Activated T-cell treated with anti-CD3 and anti-CD28 coated beads, Interleukin-2, amount 50 U/mL, for 4 hours (primary cell): ENCODE measurements around the gene CAMK2G. TPM values are rescaled to one million over a fixed set of nuclear protein-coding genes. Genes with fewer than 3 reads are reported as not detected.
A peak's percentile ranks its signal among the peaks of the same experiment; 100 is the strongest.
"Not testable (repeated sequence)": the region's sequence is repeated elsewhere in the genome, so short reads cannot be mapped to it uniquely, and the experiment has no call there.

Source experiments
- ATAC-seq, 2 donors: fragments of 200-7000 bp; cut with Tn5 transposase; one replicate each; pipeline ENCODE4 v1.10.0; 2021
- DNase-seq: peaks from one replicate; pipeline ENCODE4 v3.0.0-alpha.2; 2020
- H3K27me3 Mint-ChIP-seq: one replicate; pipeline ENCODE4 v1.8.0; 2021; ENCODE audit warnings: low read depth, mixed read lengths
- H3K36me3 Mint-ChIP-seq: one replicate; pipeline ENCODE4 v1.8.0; 2022; ENCODE audit warnings: mixed read lengths; ENCODE audit not compliant: insufficient read depth
- H3K4me1 Mint-ChIP-seq: one replicate; pipeline ENCODE4 v1.8.0; 2021; ENCODE audit warnings: low read depth, mixed read lengths
- H3K4me3 Mint-ChIP-seq: one replicate; pipeline ENCODE4 v1.8.0; 2021; ENCODE audit warnings: mild to moderate bottlenecking, moderate library complexity, mixed read lengths
- H3K9me3 Mint-ChIP-seq: one replicate; pipeline ENCODE4 v1.8.0; 2021; ENCODE audit warnings: mixed read lengths
- total RNA-seq, 3 donors: library from RNA; stranded (reverse); gene quantifications; one replicate each; pipeline ENCODE4 v1.2.1, GENCODE V29; 2021

Gene CAMK2G
- 10 to 100 TPM; 14.5 to 20.7 (median 16.6) TPM for total RNA-seq

DNA sequence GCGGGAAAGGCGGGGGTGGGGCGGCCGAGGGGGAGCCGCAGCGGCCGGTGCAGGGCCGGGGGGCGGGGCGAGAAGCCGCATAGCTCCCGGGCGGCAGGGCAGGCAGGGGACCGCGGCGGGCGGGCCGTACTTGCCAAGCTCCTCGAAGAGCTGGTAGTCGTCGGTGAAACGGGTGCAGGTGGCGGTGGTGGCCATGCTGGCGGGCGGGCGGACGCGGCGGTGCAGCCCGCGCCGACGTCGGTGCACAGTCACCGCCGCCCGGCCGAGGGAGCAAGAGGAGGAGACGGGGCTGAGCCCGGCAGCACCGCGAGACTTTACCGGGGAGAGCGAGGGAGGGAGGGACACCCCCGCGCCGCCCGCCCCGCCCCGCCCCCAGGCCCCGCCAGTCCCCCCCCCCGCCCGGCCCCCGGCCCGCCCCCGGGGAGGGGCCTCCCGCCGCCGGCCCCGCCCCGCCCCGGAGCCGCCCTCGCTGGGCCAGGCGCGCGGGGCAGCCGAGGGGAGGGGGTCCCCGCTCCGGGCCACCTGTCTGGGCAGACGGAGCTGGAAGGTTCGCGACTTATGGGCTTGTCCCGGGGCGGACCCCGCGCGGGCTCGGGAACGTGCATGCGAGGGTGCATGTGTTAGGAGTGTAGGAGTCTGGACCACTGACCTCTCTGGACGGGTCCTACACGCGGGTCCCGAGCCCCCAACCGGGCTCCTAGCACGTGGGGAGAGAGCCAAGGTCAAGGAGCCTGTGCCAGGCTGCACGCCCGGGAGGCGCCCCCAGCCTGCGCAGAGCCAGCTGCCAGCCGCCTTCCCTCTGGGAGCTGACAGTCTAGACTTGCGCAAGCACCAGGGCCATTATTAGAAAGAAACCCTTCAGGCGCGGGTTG lies at the start of gene CAMK2G:
Gene CAMK2G (minus strand): TSS at position 289 of the 872 bp plus-strand sequence. CDS start 94 bp downstream, at position 195.
- Mint-ChIP-seq H3K4me1 (peaks cover 67% of the 10 kb centered on the region), H3K9me3 (no peaks in the 10 kb centered on the region), H3K36me3 (peaks cover 8% of the 10 kb centered on the region), H3K4me3 (peak within 1 kb of the TSS; percentile 82), H3K27me3 (no peaks in the 10 kb centered on the region)
- peak; percentile 78 for DNase-seq
- peak; percentile 81 to 82 for ATAC-seq

DNA sequence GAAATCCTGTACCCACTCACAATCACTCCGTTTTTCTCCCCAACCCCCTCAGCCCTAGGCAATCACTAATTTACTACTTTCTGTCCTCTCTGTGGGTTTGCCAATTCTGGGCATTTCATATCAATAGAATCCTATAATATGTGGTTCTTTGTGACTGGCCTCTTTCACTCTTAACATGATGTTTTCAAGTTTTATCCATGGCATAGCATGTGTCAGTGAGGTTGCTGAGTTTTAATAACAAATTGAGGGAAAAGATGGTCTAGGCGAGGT lies 48.4 kb upstream of the CAMK2G start:
- Mint-ChIP-seq H3K9me3 (peaks cover 4% of the 10 kb centered on the region), H3K4me3 (peak overlapping the region; percentile 2), H3K27me3 (peaks cover 23% of the 10 kb centered on the region), H3K4me1 (peaks cover 31% of the 10 kb centered on the region), H3K36me3 (no peaks in the 10 kb centered on the region)
- ATAC-seq (peak in 1 of 2 donors; percentile 19), DNase-seq (no peak)

DNA sequence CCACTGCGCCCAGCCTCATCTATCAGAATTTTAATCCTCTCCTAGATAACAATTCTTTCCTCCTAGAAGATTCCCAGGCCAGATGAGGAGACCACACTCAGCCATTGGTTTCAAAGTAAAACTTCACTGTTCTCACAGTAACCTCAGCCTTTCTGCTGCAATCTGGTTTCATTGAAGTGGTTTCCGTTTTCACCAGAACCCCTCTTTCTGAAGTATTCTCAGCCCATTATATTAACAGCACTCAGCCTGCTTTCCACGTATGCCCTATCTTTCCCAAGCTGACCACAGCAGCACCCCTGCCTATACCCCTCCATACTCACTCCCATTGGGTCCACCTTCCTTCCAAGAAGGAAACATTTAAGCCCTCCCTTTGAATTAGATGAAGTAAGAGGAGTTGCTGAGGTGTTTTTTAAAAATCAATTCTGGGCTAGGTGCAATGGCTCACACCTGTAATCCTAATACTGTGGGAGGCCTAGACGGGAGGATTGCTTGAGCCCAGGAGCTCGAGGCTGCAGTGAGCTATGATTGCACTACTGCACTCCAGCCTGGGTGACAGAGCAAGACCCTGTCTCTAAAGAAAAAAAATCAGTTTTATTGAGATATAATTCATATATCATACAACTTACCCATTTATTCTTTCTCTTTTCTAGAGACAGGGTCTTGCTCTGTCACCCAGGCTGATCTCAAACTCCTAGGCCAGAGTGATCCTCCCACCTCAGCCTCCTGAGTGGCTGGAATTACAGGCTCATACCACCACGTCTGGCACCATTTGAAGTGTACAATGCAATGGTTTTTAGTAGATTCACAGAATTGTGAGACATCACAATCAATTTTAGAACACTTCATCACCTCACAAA lies 47.9 kb upstream of the CAMK2G start:
- Mint-ChIP-seq H3K4me3 (peak overlapping the region; percentile 26), H3K4me1 (peaks cover 31% of the 10 kb centered on the region), H3K27me3 (peaks cover 18% of the 10 kb centered on the region), H3K9me3 (peaks cover 4% of the 10 kb centered on the region), H3K36me3 (no peaks in the 10 kb centered on the region)
- DNase-seq (no peak), ATAC-seq (peak; percentile 72 to 80)

DNA sequence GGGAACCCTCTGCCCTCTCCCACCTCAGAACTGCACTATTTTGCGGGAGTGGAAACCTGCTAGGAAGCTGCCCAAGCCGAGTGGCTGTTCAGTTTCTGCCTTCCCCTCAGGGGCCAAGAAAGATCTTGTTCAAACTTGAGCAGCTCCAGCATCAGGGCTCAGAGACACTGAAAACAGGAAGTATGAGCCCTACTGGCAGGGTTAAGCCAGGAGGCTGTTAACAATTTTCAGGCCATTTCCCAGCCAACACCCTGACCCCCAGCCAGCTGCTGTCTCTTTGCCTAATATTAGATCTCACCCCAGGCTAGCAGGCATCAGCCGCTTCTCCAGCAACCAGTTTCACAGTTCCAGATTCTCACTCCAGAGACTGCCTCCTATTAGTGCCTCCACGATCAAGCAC lies 45.7 kb upstream of the CAMK2G start:
- DNase-seq, result no peak
- H3K4me3 Mint-ChIP-seq, result no peak overlapping the region
- peaks cover 17% of the 10 kb centered on the region for H3K27me3 Mint-ChIP-seq
- H3K36me3 Mint-ChIP-seq, result no peaks in the 10 kb centered on the region
- no peak for ATAC-seq
- H3K9me3 Mint-ChIP-seq, result peaks cover 4% of the 10 kb centered on the region
- peaks cover 30% of the 10 kb centered on the region for H3K4me1 Mint-ChIP-seq

DNA sequence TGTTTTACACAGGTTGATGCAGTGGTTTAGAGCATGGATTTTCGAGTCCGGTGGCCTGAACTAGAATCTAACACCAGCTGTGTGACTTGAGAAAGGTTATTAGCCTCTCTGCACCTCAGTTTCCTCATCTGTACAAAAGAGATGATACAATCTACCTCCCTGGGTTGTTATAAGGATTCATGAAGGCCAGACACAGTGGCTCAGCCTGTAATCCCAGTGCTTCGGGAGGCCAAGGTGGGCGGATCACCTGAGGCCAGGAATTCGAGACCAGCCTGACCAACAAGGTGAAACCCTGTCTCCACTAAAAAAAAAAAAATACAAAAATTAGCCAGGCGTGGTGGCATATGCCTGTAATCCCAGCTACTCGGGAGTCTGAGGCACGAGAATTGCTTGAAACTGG lies 45.1 kb upstream of the CAMK2G start:
- peaks cover 30% of the 10 kb centered on the region for H3K4me1 Mint-ChIP-seq
- not testable (repeated sequence) for ATAC-seq, H3K9me3 Mint-ChIP-seq, DNase-seq, H3K4me3 Mint-ChIP-seq, H3K36me3 Mint-ChIP-seq
- peaks cover 14% of the 10 kb centered on the region for H3K27me3 Mint-ChIP-seq

DNA sequence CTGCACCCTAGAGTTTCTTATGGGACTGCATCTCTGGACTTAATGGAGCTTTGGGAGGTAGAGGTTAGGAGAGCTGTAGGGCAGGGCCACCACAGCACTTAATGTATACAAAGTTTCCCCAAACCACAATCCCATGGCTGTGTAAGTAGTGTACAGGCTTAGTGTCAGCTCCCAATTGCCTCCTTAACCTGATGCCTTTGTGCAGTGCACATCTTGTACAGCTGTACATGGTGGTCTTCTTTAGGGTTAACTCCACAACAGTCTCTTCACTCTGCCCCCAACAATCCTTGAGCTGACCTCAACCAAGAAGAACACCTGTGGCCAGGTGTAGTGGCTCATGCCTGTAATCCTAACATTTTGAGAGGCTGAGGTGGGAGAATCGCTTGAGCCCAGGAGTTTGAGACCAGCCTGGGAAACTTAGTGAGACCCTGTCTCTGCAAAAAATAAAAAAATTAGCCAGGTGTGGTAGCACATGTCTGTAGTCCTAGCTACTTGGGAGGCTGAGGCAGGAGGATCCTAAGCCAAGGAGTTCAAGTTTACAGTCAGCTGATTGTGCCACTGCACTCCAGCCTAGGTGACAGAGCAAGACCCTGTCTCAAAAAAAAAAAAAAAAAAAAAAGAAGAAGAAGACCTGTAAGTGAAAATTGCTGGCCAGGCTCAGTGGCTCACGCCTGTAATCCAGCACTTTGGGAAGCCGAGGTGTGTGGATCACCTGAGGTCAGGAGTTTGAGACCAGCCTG lies 43.4 kb upstream of the CAMK2G start:
- Mint-ChIP-seq H3K36me3 (no peaks in the 10 kb centered on the region), H3K4me3 (no peak overlapping the region), H3K27me3 (peaks cover 14% of the 10 kb centered on the region), H3K4me1 (peaks cover 24% of the 10 kb centered on the region), H3K9me3 (peaks cover 4% of the 10 kb centered on the region)
- no peak for ATAC-seq
- no peak for DNase-seq

DNA sequence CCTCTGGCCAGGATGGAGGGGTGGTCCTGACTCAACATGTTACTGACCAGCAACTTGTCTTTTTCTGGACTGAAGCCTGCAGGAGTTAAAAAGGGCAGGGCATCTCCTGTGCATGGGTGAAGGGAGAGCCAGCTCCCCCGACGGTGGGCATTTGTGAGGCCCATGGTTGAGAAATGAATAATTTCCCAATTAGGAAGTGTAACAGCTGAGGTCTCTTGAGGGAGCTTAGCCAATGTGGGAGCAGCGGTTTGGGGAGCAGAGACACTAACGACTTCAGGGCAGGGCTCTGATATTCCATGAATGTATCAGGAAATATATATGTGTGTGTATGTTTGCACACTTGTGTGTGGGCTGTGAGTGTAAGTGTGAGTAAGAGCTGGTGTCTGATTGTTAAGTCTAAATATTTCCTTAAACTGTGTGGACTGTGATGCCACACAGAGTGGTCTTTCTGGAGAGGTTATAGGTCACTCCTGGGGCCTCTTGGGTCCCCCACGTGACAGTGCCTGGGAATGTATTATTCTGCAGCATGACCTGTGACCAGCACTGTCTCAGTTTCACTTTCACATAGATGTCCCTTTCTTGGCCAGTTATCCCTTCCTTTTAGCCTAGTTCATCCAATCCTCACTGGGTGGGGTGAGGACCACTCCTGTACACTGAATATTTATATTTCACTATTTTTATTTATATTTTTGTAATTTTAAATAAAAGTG lies 42.6 kb upstream of the CAMK2G start:
- H3K4me3 Mint-ChIP-seq, result no peak overlapping the region
- H3K27me3 Mint-ChIP-seq, result peaks cover 19% of the 10 kb centered on the region
- peaks cover 4% of the 10 kb centered on the region for H3K9me3 Mint-ChIP-seq
- peaks cover 16% of the 10 kb centered on the region for H3K4me1 Mint-ChIP-seq
- DNase-seq (no peak), ATAC-seq (no peak)
- H3K36me3 Mint-ChIP-seq, result no peaks in the 10 kb centered on the region

DNA sequence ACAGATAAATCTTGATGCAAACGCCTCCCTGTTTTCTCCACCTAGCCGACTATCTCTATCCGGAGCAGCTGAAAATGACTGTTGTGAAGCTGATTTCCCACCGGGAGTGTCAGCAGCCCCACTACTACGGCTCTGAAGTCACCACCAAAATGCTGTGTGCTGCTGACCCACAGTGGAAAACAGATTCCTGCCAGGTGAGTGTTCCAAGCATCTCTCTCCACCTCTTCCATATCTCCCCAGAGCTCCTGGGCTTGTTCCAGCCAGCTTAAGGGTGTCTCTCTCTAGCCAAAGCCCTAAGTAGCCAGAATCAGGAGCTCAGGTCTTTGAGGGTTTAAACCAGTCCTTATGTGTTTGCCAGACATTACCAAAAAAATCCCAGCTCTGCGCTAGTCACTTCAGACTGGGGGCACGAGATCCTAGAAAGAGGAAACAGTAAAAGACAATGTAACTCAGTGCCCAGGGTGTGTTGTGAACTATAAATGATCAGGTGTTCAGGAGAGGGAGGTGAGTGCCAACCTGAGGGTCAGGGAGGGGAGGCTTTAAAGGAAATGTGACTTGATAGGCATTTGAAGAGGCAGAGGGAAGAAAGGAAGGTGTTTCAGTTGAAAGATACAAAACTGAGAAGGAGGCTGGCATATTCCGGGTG lies 41.0 kb upstream of the CAMK2G start:
- no peak for ATAC-seq
- H3K27me3 Mint-ChIP-seq, result peaks cover 30% of the 10 kb centered on the region
- peaks cover 4% of the 10 kb centered on the region for H3K9me3 Mint-ChIP-seq

DNA sequence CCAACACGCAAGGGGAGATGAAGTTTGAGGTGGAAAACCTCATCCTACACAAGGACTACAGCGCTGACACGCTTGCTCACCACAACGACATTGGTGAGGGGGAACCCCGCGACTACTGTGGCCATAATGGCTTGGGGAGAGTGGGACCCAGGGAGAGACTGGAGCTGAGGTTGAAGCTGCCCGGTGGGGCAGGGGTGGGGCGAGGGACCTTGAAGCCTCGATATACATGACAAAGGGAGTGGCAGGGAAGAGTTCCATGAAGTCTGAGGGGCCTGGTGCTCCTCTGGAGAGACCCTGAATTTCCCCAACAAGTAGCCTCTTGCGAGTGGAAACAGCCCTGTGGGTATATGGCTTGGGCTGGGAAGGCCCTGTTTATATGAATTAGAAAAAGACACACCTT lies 39.7 kb upstream of the CAMK2G start:
- H3K4me3 Mint-ChIP-seq, result no peak overlapping the region
- DNase-seq, result no peak
- peaks cover 35% of the 10 kb centered on the region for H3K27me3 Mint-ChIP-seq
- H3K9me3 Mint-ChIP-seq, result peaks cover 4% of the 10 kb centered on the region
- H3K4me1 Mint-ChIP-seq, result peaks cover 24% of the 10 kb centered on the region
- no peaks in the 10 kb centered on the region for H3K36me3 Mint-ChIP-seq
- ATAC-seq, result no peak

More for the DNA sequence above, 41.0 kb upstream of the CAMK2G start:
- peaks cover 18% of the 10 kb centered on the region for H3K4me1 Mint-ChIP-seq
- no peak for DNase-seq
- H3K4me3 Mint-ChIP-seq, result no peak overlapping the region
- no peaks in the 10 kb centered on the region for H3K36me3 Mint-ChIP-seq

DNA sequence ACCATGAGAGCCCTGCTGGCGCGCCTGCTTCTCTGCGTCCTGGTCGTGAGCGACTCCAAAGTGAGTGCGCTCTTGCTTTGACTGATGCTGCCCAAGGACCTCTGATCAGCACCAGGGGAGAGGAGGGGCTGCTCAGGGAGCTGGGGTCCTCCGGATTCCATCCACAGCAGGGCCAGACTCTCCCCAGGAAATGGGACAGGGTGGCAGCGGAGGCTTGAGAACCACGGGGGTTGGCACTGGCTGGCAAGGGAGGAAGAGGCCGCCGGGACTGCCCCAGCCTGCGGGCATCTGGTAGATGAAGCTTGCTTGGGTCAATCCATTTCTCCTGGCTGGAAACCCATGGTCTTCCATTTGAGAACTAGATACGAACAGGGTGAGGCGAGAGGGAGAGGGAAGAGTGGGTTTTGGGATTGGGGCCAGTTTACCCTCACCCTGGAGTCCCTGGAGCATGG lies 37.2 kb upstream of the CAMK2G start:
- H3K4me1 Mint-ChIP-seq, result peaks cover 35% of the 10 kb centered on the region
- no peak for ATAC-seq
- peak overlapping the region; percentile 86 for H3K4me3 Mint-ChIP-seq
- DNase-seq, result peak; percentile 13
- H3K9me3 Mint-ChIP-seq, result no peaks in the 10 kb centered on the region
- H3K27me3 Mint-ChIP-seq, result peaks cover 39% of the 10 kb centered on the region
- H3K36me3 Mint-ChIP-seq, result no peaks in the 10 kb centered on the region

DNA sequence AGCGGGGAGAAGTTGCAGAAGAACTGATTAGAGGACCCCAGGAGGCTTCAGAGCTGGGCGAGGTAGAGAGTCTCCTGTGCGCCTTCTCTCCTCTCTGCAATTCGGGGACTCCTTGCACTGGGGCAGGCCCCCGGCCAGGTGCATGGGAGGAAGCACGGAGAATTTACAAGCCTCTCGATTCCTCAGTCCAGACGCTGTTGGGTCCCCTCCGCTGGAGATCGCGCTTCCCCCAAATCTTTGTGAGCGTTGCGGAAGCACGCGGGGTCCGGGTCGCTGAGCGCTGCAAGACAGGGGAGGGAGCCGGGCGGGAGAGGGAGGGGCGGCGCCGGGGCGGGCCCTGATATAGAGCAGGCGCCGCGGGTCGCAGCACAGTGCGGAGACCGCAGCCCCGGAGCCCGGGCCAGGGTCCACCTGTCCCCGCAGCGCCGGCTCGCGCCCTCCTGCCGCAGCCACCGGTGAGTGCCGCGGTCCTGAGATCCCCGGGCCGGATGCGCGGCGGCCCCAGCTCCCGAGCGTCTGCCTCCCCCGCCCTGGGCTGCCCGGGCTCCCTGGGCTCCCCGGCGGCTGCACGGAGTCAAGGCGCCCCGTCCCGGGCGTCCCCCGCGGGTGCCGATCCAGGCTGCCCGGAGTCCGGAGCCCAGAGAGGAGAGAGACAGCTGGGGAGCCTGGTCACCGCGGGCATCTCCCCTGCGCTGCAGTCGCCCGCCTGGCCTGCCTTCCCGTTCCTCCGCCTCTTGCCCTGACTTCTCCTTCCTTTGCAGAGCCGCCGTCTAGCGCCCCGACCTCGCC lies 36.6 kb upstream of the CAMK2G start, which contains the start of gene PLAU:
Gene PLAU (plus strand): TSS at position 369 of the 789 bp plus-strand sequence. CDS start 424 bp downstream, outside the sequence.
- Mint-ChIP-seq H3K4me1 (peaks cover 35% of the 10 kb centered on the region), H3K4me3 (peak within 1 kb of the TSS; percentile 86), H3K36me3 (no peaks in the 10 kb centered on the region), H3K27me3 (peaks cover 39% of the 10 kb centered on the region), H3K9me3 (no peaks in the 10 kb centered on the region)
- ATAC-seq (peak; percentile 61 to 71), DNase-seq (peak; percentile 14)

DNA sequence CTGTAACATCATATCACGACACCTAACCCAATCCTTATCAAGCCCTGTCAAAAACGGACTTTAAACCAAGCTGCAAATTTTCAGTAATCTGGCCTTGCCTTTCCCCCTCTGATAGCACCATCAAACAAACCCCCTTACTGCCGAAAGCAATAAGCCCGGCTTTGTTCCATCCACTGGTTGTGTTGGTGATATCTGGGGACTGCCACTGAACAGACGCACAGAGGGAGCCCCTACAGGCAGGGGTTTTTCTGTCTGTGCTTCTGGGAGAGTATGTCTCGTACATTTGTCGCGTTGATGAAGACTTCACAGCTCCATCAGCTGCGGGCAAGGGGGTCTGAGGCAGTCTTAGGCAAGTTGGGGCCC lies 36.0 kb upstream of the CAMK2G start:
- Mint-ChIP-seq H3K9me3 (no peaks in the 10 kb centered on the region), H3K27me3 (peaks cover 37% of the 10 kb centered on the region), H3K36me3 (no peaks in the 10 kb centered on the region), H3K4me3 (peak overlapping the region; percentile 79), H3K4me1 (peaks cover 38% of the 10 kb centered on the region)
- ATAC-seq, result peak; percentile 15 to 17
- no peak for DNase-seq
